ENCODE measurements around the gene RGL3. TPM values are rescaled to one million over a fixed set of nuclear protein-coding genes. Genes with fewer than 3 reads are reported as not detected.

Gene RGL3
- total and polyA plus RNA-seq, 4 experiments from 2014 or later, result not detected

DNA sequence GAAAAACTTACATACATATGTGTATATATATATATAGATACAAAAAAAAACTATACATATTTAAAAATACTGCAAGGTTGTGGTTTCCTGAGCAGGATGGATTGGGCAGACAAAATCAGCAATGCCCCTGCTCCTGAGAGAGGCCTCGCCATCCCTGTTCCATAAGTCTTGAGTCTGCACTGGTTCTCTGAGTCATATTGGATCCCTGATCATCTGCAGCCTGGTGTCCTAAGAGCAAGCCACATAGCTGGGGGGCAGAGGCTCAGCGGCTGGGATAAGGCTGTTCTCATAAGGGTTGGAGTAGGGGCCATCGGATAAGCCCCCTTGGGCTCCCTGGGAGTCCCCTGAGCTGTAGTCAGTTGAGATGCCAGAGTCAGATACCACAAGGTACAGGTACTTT, 41.4 kb downstream of the RGL3 start:
- Histone ChIP-seq H3K4me3 (ENCODE audit: low read length in 2 of 2) (no peak overlapping the region), H3K4me1 (ENCODE audit: insufficient read depth, low read length) (peaks cover 61% of the 10 kb centered on the region), H3K9me3 (ENCODE audit: control insufficient read depth in 1 of 2, low read length in 2 of 2) (no peaks in the 10 kb centered on the region), H3K27ac (ENCODE audit: low read depth, low read length) (no peak overlapping the region), H3K36me3 (ENCODE audit: insufficient read depth, low read length) (no peaks in the 10 kb centered on the region), H3K27me3 (ENCODE audit: insufficient read depth, low read length) (no peaks in the 10 kb centered on the region)
- Mint-ChIP-seq H3K4me1 (peaks cover 27 to 34% (median 31%) of the 10 kb centered on the region in 4 donors), H3K27me3 (peaks cover 7 to 8% of the 10 kb centered on the region in 2 donors), H3K9me3 (no peaks in the 10 kb centered on the region), H3K27ac (peak overlapping the region in 3 of 7 donors; percentile 48 to 71 (median 61)), H3K4me3 (peak overlapping the region in 1 of 8 donors; percentile 21), H3K36me3 (peaks cover 6 to 10% of the 10 kb centered on the region in 2 donors)
- intact Hi-C loops (cut with micrococcal nuclease), result no loop called here
- POLR2A ChIA-PET (ENCODE audit: partially characterized antibody), result interaction anchor here (0.9 to 2.1 kb wide), 6 partner anchors 31 to 105 kb away, joined by 3 to 8 read pairs (median 4); partner anchors contain the start of genes CCDC159, ODAD3, PRKCSH and RAB3D
- no peak for DNase-seq
- CTCF ChIA-PET (ENCODE audit: partially characterized antibody), result interaction anchor here (1.1 to 2.7 kb wide), 5 partner anchors 30 to 105 kb away, joined by 3 to 14 read pairs (median 3); partner anchors contain the start of gene TSPAN16

DNA sequence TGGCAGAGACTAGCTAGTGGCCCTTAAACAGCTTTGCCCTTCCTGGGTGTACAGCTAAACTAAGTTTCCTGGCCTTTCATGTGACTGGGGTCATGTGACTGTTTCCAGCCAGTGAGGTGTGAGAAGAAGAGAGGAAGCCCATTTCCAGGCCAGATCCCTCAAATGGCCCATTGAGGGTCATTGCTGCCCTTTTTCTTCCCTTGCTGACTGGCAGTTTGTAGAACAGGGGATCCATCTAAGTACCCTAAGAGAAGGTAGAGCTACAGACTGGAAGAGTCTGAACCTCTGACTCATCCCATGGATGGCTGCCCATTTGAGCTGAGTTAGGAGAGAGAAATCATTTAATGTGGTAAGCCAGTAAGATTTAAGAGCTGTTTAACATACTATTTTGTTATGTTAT, 41.9 kb downstream of the RGL3 start:
- H3K36me3 Mint-ChIP-seq, result peaks cover 6 to 10% of the 10 kb centered on the region in 2 donors
- Histone ChIP-seq H3K4me3 (ENCODE audit: low read length in 2 of 2) (no peak overlapping the region), H3K4me1 (ENCODE audit: insufficient read depth, low read length) (peaks cover 57% of the 10 kb centered on the region), H3K27me3 (ENCODE audit: insufficient read depth, low read length) (no peaks in the 10 kb centered on the region), H3K9me3 (ENCODE audit: control insufficient read depth in 1 of 2, low read length in 2 of 2) (no peaks in the 10 kb centered on the region), H3K36me3 (ENCODE audit: insufficient read depth, low read length) (no peaks in the 10 kb centered on the region), H3K27ac (ENCODE audit: low read depth, low read length) (no peak overlapping the region)
- H3K9me3 Mint-ChIP-seq, result no peaks in the 10 kb centered on the region
- ChIA-PET CTCF (ENCODE audit: partially characterized antibody) (interaction anchor here (0.5 to 2.7 kb wide), 6 partner anchors 35 to 511 kb away, joined by 3 to 14 read pairs (median 3); partner anchors contain the start of gene TSPAN16), POLR2A (ENCODE audit: partially characterized antibody) (interaction anchor here (0.6 to 2.1 kb wide), 6 partner anchors 25 to 123 kb away, joined by 3 to 8 read pairs (median 4); partner anchors contain the start of genes CCDC159, ODAD3, PRKCSH and RAB3D)
- H3K4me3 Mint-ChIP-seq, result peak overlapping the region; percentile 4 to 75 (median 62)
- intact Hi-C loops (cut with micrococcal nuclease), result no loop called here
- H3K27ac Mint-ChIP-seq, result peak overlapping the region; percentile 32 to 86 (median 73)
- peaks cover 25 to 31% (median 30%) of the 10 kb centered on the region in 4 donors for H3K4me1 Mint-ChIP-seq
- H3K27me3 Mint-ChIP-seq, result peaks cover 6 to 7% of the 10 kb centered on the region in 2 donors
- DNase-seq, result no peak

DNA sequence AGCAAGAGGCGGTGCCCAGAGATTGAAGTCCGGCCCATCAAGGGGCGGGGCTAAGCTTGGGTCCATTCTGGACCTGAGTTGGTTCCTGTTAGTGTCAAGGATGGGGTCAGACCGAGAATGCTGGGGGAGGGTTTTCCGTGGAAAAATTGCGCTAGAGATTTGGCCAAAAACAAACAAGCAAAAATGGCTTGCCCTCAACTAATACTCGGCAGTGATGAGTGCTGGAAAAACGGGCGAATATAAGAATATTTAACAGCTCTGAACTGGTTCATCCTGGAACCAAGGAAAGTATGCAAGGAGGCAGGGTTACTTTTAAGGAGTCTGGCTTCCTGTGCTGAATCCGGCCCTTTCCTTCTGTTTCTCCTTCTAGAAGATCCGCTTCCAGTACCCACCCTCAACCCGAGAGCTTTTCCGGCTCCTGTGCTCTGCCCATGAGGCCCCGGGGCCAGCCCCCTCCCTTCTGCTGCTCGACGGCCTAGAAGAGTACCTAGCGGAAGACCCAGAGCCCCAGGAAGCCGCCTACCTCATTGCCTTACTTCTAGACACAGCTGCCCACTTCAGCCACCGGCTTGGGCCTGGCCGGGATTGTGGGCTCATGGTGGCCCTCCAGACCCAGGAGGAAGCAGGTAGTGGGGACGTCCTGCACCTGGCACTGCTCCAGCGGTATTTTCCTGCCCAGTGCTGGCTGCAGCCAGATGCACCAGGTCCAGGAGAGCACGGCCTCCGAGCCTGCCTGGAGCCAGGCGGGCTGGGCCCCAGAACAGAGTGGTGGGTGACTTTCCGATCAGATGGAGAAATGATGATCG, 43.8 kb downstream of the RGL3 start:
- no peak overlapping the region for H3K4me3 Mint-ChIP-seq
- H3K9me3 Mint-ChIP-seq, result peaks cover 0 to 2% (median 0%) of the 10 kb centered on the region in 8 donors
- Histone ChIP-seq H3K27me3 (ENCODE audit: insufficient read depth, low read length) (no peaks in the 10 kb centered on the region), H3K9me3 (ENCODE audit: control insufficient read depth in 1 of 2, low read length in 2 of 2) (no peaks in the 10 kb centered on the region), H3K27ac (ENCODE audit: low read depth, low read length) (peak overlapping the region; percentile 84), H3K36me3 (ENCODE audit: insufficient read depth, low read length) (no peaks in the 10 kb centered on the region), H3K4me3 (ENCODE audit: low read length in 2 of 2) (peak overlapping the region; percentile 33 to 57), H3K4me1 (ENCODE audit: insufficient read depth, low read length) (peaks cover 43% of the 10 kb centered on the region)
- intact Hi-C loops (cut with micrococcal nuclease), result loop anchor here (1.0 kb wide), 1 partner anchor 60 kb away; the partner anchor contains the start of genes ODAD3 and PRKCSH
- H3K27me3 Mint-ChIP-seq, result no peaks in the 10 kb centered on the region
- DNase-seq, result peak; percentile 79 to 90 (median 82)
- ChIA-PET POLR2A (ENCODE audit: partially characterized antibody) (interaction anchor here (0.8 to 3.3 kb wide), 31 partner anchors 8 to 1793 kb away, joined by 3 to 54 read pairs (median 5); partner anchors contain the start of genes CCDC159, ECSIT, ELOF1 and EPOR), CTCF (ENCODE audit: partially characterized antibody) (interaction anchor here (0.5 to 2.7 kb wide), 7 partner anchors 8 to 177 kb away, joined by 3 to 14 read pairs (median 6); partner anchors contain the start of genes CCDC159, ODAD3, PRKCSH and TMEM205)
- peaks cover 14 to 21% (median 17%) of the 10 kb centered on the region in 4 donors for H3K4me1 Mint-ChIP-seq
- H3K36me3 Mint-ChIP-seq, result peaks cover 11 to 17% of the 10 kb centered on the region in 2 donors
- H3K27ac Mint-ChIP-seq, result no peak overlapping the region

DNA sequence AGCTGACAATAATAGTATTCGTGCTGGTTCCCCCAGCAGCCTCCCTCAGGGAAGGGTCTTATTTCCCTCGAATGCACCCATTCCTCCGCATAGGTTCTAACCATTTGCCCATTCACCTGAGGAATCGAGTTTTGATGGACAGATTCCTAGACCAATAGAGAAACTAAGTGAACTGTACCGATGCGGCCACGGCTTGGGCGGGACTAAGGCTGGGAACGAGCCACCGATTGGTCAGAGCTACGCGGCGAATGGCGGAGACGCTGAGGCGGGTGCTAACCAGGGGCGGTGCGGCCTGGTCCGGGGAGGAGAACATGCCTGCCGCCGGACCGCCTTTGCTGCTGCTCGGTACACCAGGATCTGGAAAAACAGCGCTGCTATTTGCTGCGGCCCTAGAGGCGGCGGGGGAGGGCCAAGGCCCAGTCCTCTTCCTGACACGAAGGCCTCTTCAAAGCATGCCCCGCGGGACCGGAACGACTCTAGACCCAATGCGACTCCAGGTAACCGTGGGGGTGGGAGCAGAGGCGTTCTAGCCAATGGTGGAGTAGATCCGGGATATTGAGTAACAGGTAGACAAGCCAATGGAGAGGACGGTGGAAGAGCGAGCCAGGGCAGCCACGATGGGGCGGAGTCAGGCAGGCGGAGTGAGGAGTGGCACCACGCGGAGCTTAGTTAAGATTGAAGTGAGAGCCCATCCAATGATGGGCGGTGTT, 44.5 kb downstream of the RGL3 start, which contains the start of gene SWSAP1:
TSS of gene SWSAP1 (plus strand) at position 234 of the 710 bp plus-strand sequence. CDS start at position 249, 15 bp downstream.
- Mint-ChIP-seq H3K4me3 (no peak within 1 kb of the TSS), H3K4me1 (peaks cover 7 to 17% (median 11%) of the 10 kb centered on the region in 4 donors), H3K27ac (peak within 1 kb of the TSS in 1 of 7 donors; percentile 79), H3K27me3 (no peaks in the 10 kb centered on the region), H3K9me3 (peaks cover 0 to 2% (median 0%) of the 10 kb centered on the region in 8 donors), H3K36me3 (peaks cover 12 to 18% of the 10 kb centered on the region in 2 donors)
- Histone ChIP-seq H3K9me3 (ENCODE audit: control insufficient read depth in 1 of 2, low read length in 2 of 2) (no peaks in the 10 kb centered on the region), H3K4me3 (ENCODE audit: low read length in 2 of 2) (peak within 1 kb of the TSS; percentile 57 to 77), H3K4me1 (ENCODE audit: insufficient read depth, low read length) (peaks cover 36% of the 10 kb centered on the region), H3K27ac (ENCODE audit: low read depth, low read length) (peak within 1 kb of the TSS; percentile 84), H3K27me3 (ENCODE audit: insufficient read depth, low read length) (no peaks in the 10 kb centered on the region), H3K36me3 (ENCODE audit: insufficient read depth, low read length) (no peaks in the 10 kb centered on the region)
- DNase-seq, result peak; percentile 98 to 100 (median 99)
- ChIA-PET POLR2A (ENCODE audit: partially characterized antibody) (interaction anchor here (0.6 to 3.3 kb wide), 36 partner anchors 9 to 1793 kb away, joined by 3 to 54 read pairs (median 5); partner anchors contain the start of genes CCDC159, ECSIT, ELOF1 and EPOR), CTCF (ENCODE audit: partially characterized antibody) (interaction anchor here (0.5 to 2.0 kb wide), 6 partner anchors 9 to 176 kb away, joined by 3 to 9 read pairs (median 6); partner anchors contain the start of genes CCDC159, ODAD3, PRKCSH and TMEM205)
- intact Hi-C loops (cut with micrococcal nuclease), result loop anchor here (1.0 kb wide), 3 partner anchors 28 to 131 kb away; partner anchors contain the start of genes CCDC159, ODAD3, PRKCSH and TMEM205

DNA sequence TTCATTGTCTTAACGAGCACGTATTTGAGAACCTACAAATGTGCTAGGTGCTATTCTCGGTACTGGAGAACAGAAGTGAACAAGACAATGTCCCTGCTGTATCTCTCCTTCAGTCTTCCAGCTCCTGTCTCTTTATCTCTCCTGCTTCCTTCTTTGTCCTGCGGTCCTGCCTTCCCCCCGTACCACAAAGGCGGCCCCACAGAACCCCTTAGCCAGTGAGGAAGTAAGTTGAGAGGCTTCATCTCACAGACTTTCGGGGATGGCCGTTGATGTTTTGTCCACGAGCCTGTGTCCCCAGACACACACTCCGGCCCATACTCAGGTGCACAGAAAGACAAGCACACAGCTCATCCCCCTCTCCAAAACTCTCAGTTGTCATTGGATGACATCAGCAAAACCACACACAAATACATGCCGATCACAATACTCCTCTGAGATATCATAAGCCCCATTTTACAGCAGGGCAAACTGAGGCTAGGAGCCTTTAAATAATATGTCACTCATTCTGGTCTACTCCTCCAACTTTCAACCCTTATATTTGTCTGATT, 45.2 kb downstream of the RGL3 start:
- Histone ChIP-seq H3K4me3 (ENCODE audit: low read length in 2 of 2) (peak overlapping the region; percentile 57 to 77), H3K27me3 (ENCODE audit: insufficient read depth, low read length) (no peaks in the 10 kb centered on the region), H3K4me1 (ENCODE audit: insufficient read depth, low read length) (peaks cover 32% of the 10 kb centered on the region), H3K9me3 (ENCODE audit: control insufficient read depth in 1 of 2, low read length in 2 of 2) (no peaks in the 10 kb centered on the region), H3K36me3 (ENCODE audit: insufficient read depth, low read length) (no peaks in the 10 kb centered on the region), H3K27ac (ENCODE audit: low read depth, low read length) (peak overlapping the region; percentile 84)
- H3K4me3 Mint-ChIP-seq, result no peak overlapping the region
- H3K36me3 Mint-ChIP-seq, result peaks cover 17 to 25% of the 10 kb centered on the region in 2 donors
- CTCF ChIA-PET (ENCODE audit: partially characterized antibody), result interaction anchor here (1.1 to 2.0 kb wide), 5 partner anchors 9 to 80 kb away, joined by 3 to 6 read pairs (median 6); partner anchors contain the start of genes CCDC159, EPOR and TMEM205
- intact Hi-C loops (cut with micrococcal nuclease), result loop anchor here (1.0 kb wide), 2 partner anchors 28 to 131 kb away; partner anchors contain the start of genes CCDC159, TMEM205 and ZNF653
- no peak for DNase-seq
- no peak overlapping the region for H3K27ac Mint-ChIP-seq
- H3K9me3 Mint-ChIP-seq, result peaks cover 0 to 2% (median 0%) of the 10 kb centered on the region in 8 donors
- peaks cover 6 to 17% (median 11%) of the 10 kb centered on the region in 4 donors for H3K4me1 Mint-ChIP-seq
- POLR2A ChIA-PET (ENCODE audit: partially characterized antibody), result interaction anchor here (0.6 to 3.3 kb wide), 20 partner anchors 10 to 413 kb away, joined by 3 to 54 read pairs (median 6); partner anchors contain the start of genes CCDC159, ECSIT, ELOF1 and EPOR
- H3K27me3 Mint-ChIP-seq, result no peaks in the 10 kb centered on the region
